Smooth muscle cell (in vitro differentiated cells): Measurements from ENCODE around the gene IRF2. TPM values are rescaled to one million over a fixed set of nuclear protein-coding genes. Genes with fewer than 3 reads are reported as not detected.

Experiments
- DNase-seq: peaks from one replicate; lab custom pipeline; 2025; ENCODE audit not compliant: unreplicated experiment; lab: John Stamatoyannopoulos, UW
- H2AFZ ChIP-seq: fragments of 200-600 bp; sonication (generic); 2 replicates; pipeline ENCODE4 v1.6.0; 2016; ENCODE audit warnings: antibody characterized with exemption, low read depth, mild to moderate bottlenecking
- H3F3A ChIP-seq: fragments of 200-600 bp; sonication (generic); 2 replicates; pipeline ENCODE4 v1.6.0; 2017; ENCODE audit warnings: antibody characterized with exemption, low read depth
- H3K27ac ChIP-seq: fragments of 200-600 bp; sonication (generic); 2 replicates; pipeline ENCODE4 v1.5.1; 2016; ENCODE audit warnings: low read depth, mild to moderate bottlenecking
- H3K27me3 ChIP-seq: fragments of 200-600 bp; sonication (generic); 2 replicates; pipeline ENCODE4 v1.6.1; 2016; ENCODE audit warnings: low read depth, mild to moderate bottlenecking
- H3K36me3 ChIP-seq: fragments of 200-600 bp; sonication (generic); 2 replicates; pipeline ENCODE4 v1.5.1; 2016; ENCODE audit warnings: low read depth
- H3K4me1 ChIP-seq: fragments of 200-600 bp; sonication (generic); 2 replicates; pipeline ENCODE4 v1.5.1; 2016; ENCODE audit warnings: low read depth
- H3K4me2 ChIP-seq: fragments of 200-600 bp; sonication (generic); 2 replicates; pipeline ENCODE4 v1.6.0; 2016; ENCODE audit warnings: mild to moderate bottlenecking
- H3K4me3 ChIP-seq: fragments of 200-600 bp; sonication (generic); 2 replicates; pipeline ENCODE4 v1.5.1; 2016; ENCODE audit warnings: mild to moderate bottlenecking
- H3K79me2 ChIP-seq: fragments of 200-600 bp; sonication (generic); 2 replicates; pipeline ENCODE4 v1.6.0; 2016; ENCODE audit warnings: low read depth, mild to moderate bottlenecking
- H3K9ac ChIP-seq: fragments of 200-600 bp; sonication (generic); 2 replicates; pipeline ENCODE4 v1.6.0; 2016; ENCODE audit warnings: low read depth
- H3K9me3 ChIP-seq: fragments of 200-600 bp; sonication (generic); replicated peaks from 2 replicates; pipeline ENCODE4 v1.5.1; 2016; ENCODE audit warnings: low read depth
- H4K20me1 ChIP-seq: fragments of 200-600 bp; sonication (generic); 2 replicates; pipeline ENCODE4 v1.6.0; 2016; ENCODE audit warnings: low read depth
- WGBS: methylation state at CpG from one replicate; pipeline ENCODE4 v1.1.7; 2016; ENCODE audit warnings: low lambda C conversion rate; 5-methylcytosine and 5-hydroxymethylcytosine counted together
- polyA plus RNA-seq: library from polyadenylated mRNA; unstranded; fragments of >200 nt; fragmentation: Nextera tagmentation; extraction: Ambion mirVana; gene quantifications from 2 replicates; pipeline ENCODE4 v1.2.1, GENCODE V29; 2016
- total RNA-seq: library from RNA; depleted of rRNA; stranded (reverse); fragments of >200 nt; gene quantifications from 2 replicates; pipeline ENCODE4 v1.2.3, GENCODE V29; 2014
- TF ChIP-seq, protein P1 (sequence below): fragments of 200-600 bp; sonication (generic); IDR thresholded peaks from 2 replicates; pipeline ENCODE4 v1.5.1; 2017; ENCODE audit warnings: borderline replicate concordance, mild to moderate bottlenecking, antibody characterized with exemption; ENCODE audit not compliant: insufficient read depth, poor library complexity, severe bottlenecking

The IRF2 gene
- total and polyA plus RNA-seq, 2 experiments from 2014 or later = 10.2 to 21.6 TPM

DNA sequence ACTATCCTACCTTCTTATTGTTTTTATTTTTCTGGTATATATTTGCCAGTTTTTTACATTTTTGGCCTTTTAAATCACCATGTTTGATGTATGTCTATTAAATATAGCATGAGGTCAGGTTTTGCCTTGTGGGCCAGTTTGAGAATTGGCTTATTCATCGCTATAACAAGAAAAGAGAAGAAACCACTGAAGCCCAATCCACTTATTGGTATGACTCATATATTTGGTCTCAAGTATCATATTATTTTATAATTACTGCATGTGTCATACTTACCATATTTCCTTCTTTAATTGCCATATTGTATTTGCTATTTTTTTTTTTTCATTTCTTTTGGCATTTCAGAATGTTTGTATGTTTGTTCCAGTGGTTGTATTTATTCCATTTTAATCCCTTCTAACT, 99.3 kb downstream of the IRF2 start:
- H3K4me2 ChIP-seq = no peak overlapping the region
- no peaks in the 10 kb centered on the region for H3K79me2 ChIP-seq
- H3K4me3 ChIP-seq = no peak overlapping the region
- TF ChIP-seq, protein P1, sequence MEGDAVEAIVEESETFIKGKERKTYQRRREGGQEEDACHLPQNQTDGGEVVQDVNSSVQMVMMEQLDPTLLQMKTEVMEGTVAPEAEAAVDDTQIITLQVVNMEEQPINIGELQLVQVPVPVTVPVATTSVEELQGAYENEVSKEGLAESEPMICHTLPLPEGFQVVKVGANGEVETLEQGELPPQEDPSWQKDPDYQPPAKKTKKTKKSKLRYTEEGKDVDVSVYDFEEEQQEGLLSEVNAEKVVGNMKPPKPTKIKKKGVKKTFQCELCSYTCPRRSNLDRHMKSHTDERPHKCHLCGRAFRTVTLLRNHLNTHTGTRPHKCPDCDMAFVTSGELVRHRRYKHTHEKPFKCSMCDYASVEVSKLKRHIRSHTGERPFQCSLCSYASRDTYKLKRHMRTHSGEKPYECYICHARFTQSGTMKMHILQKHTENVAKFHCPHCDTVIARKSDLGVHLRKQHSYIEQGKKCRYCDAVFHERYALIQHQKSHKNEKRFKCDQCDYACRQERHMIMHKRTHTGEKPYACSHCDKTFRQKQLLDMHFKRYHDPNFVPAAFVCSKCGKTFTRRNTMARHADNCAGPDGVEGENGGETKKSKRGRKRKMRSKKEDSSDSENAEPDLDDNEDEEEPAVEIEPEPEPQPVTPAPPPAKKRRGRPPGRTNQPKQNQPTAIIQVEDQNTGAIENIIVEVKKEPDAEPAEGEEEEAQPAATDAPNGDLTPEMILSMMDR = no peak
- no peak overlapping the region for H3K27ac ChIP-seq
- no peak overlapping the region for H2AFZ ChIP-seq
- H3K4me1 ChIP-seq = no peaks in the 10 kb centered on the region
- H3K27me3 ChIP-seq = no peaks in the 10 kb centered on the region
- 87% methylated on average over 1 of the region's 1 CpG for WGBS
- H3K9ac ChIP-seq = no peak overlapping the region
- no peaks in the 10 kb centered on the region for H4K20me1 ChIP-seq
- no peaks in the 10 kb centered on the region for H3K9me3 ChIP-seq
- no peak for DNase-seq
- no peaks in the 10 kb centered on the region for H3K36me3 ChIP-seq
- H3F3A ChIP-seq = peaks cover 7% of the 10 kb centered on the region

DNA sequence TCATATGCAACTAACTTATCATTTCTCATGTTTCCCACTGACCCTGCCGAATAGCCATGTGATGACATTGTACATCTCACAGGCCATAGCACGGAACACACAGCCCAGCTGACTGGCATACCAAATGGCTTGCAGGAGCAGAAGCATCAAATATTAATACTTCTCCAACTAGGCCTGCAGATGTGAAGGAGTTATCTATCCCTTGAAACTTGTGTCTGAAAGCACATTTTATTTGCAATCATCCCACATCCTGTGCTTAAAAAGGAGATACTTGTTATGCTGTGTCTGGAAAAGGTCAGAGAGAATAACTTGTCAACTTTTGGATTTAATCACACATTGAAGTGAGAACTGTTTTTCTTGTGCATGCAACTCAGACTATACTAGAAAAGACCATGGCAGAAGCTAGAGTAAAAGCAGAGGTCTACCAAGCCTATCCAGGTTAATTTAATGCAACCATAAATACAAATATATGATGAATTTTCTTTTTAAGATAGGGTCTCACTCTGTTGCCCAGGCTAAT, 100.4 kb downstream of the IRF2 start:
- Histone ChIP-seq H3K9ac (no peak overlapping the region), H4K20me1 (no peaks in the 10 kb centered on the region), H3K27me3 (no peaks in the 10 kb centered on the region), H3F3A (peaks cover 7% of the 10 kb centered on the region), H2AFZ (no peak overlapping the region), H3K4me2 (no peak overlapping the region), H3K9me3 (no peaks in the 10 kb centered on the region), H3K4me3 (no peak overlapping the region), H3K27ac (no peak overlapping the region), H3K79me2 (no peaks in the 10 kb centered on the region), H3K36me3 (no peaks in the 10 kb centered on the region), H3K4me1 (no peaks in the 10 kb centered on the region)
- no peak for DNase-seq
- 39% methylated on average over 2 of the region's 2 CpGs for WGBS
- TF ChIP-seq, protein P1 = no peak

DNA sequence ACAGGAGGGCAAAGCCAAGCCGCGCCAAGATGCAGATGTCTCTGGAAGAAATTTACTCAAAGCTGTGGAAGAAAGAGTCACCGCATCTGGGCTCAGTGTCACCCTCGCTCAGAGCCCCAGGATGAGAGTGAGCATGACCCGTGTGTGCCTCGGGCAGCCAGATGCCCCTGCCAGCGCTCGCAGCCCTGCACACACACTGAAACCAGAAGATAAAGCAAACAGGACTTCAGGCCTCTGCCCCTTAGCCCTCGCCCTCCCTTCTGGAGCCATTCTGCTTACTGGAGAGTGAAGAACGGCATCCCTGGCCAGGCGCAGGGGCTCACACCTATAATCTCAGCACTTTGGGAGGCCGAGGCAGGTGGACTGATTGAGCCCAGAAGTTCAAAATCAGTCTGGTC, 103.0 kb downstream of the IRF2 start:
- Histone ChIP-seq H2AFZ (no peak overlapping the region), H3K9me3 (no peaks in the 10 kb centered on the region), H3K27ac (peak overlapping the region; percentile 77), H3K79me2 (no peaks in the 10 kb centered on the region), H3K4me2 (peak overlapping the region; percentile 29), H3K27me3 (no peaks in the 10 kb centered on the region), H3K36me3 (no peaks in the 10 kb centered on the region), H4K20me1 (no peaks in the 10 kb centered on the region), H3K9ac (no peak overlapping the region), H3K4me3 (no peak overlapping the region), H3K4me1 (no peaks in the 10 kb centered on the region), H3F3A (peaks cover 7% of the 10 kb centered on the region)
- DNase-seq = no peak
- 76% methylated on average over 12 of the region's 12 CpGs for WGBS
- TF ChIP-seq, protein P1 = no peak

DNA sequence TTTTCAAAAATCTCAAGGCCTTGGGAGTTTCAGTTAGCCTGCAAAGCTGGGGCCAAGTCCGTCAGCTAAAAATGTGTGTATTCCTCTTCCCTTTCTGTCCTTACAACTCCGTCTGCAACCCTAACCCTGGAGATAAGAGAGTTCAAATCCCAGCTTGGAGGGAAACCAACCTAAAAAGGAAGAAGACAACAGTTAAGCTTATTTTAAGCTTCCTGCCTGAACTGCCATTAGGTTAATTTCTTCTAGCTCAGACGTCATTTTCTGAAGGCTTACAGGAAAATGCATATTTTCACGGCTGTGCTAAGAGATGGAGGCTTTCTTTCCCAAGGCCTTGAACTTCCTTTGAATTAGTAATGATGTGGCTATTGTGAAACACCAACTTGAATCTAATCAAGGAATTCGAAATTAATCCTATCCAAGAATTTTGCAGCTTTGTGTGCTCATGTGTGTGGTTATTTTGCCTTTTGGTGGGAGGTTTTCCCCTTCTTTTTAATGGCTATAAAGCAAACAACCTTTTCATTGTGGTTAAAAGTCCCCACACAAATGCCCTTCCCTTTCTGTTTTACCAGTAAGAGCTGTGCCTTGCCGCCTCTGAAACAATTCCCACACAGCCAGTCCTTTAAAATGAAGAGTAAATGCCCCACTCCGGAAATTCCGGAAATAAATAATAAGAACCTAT, 103.5 kb downstream of the IRF2 start:
- Histone ChIP-seq H3K9me3 (no peaks in the 10 kb centered on the region), H3K27ac (peak overlapping the region; percentile 77), H3K9ac (no peak overlapping the region), H2AFZ (no peak overlapping the region), H3K27me3 (no peaks in the 10 kb centered on the region), H4K20me1 (no peaks in the 10 kb centered on the region), H3K36me3 (no peaks in the 10 kb centered on the region), H3K4me2 (peak overlapping the region; percentile 29), H3K4me3 (no peak overlapping the region), H3F3A (peaks cover 7% of the 10 kb centered on the region), H3K79me2 (no peaks in the 10 kb centered on the region), H3K4me1 (no peaks in the 10 kb centered on the region)
- 34% methylated on average over 8 of the region's 8 CpGs for WGBS
- TF ChIP-seq, protein P1 = no peak
- DNase-seq = no peak
